Mesothelial cell of epicardium (in vitro differentiated cells): ENCODE data around the gene NR2F2. TPM values are rescaled to one million over a fixed set of nuclear protein-coding genes. Genes with fewer than 3 reads are reported as not detected.

Experiments used
- DNase-seq, 2 experiments: peaks; one replicate each; pipeline ENCODE4 v3.0.0; 2021; ENCODE audit warnings: low spot score in 2 of 2; ENCODE audit not compliant: unreplicated experiment in 2 of 2
- H3K27ac Mint-ChIP-seq: 2 replicates; pipeline ENCODE4 v1.8.0; 2021; ENCODE audit warnings: mixed read lengths
- H3K27me3 Mint-ChIP-seq: 2 replicates; pipeline ENCODE4 v1.8.0; 2021; ENCODE audit warnings: low read depth, mixed read lengths
- H3K36me3 Mint-ChIP-seq: 2 replicates; pipeline ENCODE4 v1.8.0; 2021; ENCODE audit warnings: mixed read lengths
- H3K4me1 Mint-ChIP-seq: 2 replicates; pipeline ENCODE4 v1.8.0; 2021; ENCODE audit warnings: mixed read lengths
- H3K4me3 Mint-ChIP-seq: 2 replicates; pipeline ENCODE4 v1.8.0; 2021; ENCODE audit warnings: mild to moderate bottlenecking, moderate library complexity, mixed read lengths
- H3K9me3 Mint-ChIP-seq: 2 replicates; pipeline ENCODE4 v1.8.0; 2021; ENCODE audit warnings: mixed read lengths
- total RNA-seq: library from RNA; stranded (reverse); gene quantifications from 3 replicates; pipeline ENCODE4 v1.2.1, GENCODE V29; 2021
- TF ChIP-seq, protein P1 (sequence below): fragments of 200-600 bp; sonication (generic); IDR thresholded peaks from one replicate; pipeline ENCODE4 v1.5.0; 2021; ENCODE audit warnings: antibody characterized with exemption; ENCODE audit not compliant: unreplicated experiment

Gene NR2F2
- total RNA-seq, 1 donor from 2014 or later, result 128 TPM

- DNase-seq, result no peak
- Mint-ChIP-seq H3K4me1 (peaks cover 60% of the 10 kb centered on the region), H3K9me3 (no peaks in the 10 kb centered on the region), H3K4me3 (peak overlapping the region; percentile 89), H3K27ac (peak overlapping the region; percentile 98), H3K36me3 (peaks cover 43% of the 10 kb centered on the region), H3K27me3 (no peaks in the 10 kb centered on the region)
- TF ChIP-seq, protein P1, sequence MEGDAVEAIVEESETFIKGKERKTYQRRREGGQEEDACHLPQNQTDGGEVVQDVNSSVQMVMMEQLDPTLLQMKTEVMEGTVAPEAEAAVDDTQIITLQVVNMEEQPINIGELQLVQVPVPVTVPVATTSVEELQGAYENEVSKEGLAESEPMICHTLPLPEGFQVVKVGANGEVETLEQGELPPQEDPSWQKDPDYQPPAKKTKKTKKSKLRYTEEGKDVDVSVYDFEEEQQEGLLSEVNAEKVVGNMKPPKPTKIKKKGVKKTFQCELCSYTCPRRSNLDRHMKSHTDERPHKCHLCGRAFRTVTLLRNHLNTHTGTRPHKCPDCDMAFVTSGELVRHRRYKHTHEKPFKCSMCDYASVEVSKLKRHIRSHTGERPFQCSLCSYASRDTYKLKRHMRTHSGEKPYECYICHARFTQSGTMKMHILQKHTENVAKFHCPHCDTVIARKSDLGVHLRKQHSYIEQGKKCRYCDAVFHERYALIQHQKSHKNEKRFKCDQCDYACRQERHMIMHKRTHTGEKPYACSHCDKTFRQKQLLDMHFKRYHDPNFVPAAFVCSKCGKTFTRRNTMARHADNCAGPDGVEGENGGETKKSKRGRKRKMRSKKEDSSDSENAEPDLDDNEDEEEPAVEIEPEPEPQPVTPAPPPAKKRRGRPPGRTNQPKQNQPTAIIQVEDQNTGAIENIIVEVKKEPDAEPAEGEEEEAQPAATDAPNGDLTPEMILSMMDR, result no peak
These were observed 4.4 kb downstream of the NR2F2 start for GRCh38 chr15:96334705-96335410.

GRCh38 chr15:96335411-96336024 is 5.0 kb downstream of the NR2F2 start:
- Mint-ChIP-seq H3K4me3 (peak overlapping the region; percentile 89), H3K36me3 (peaks cover 43% of the 10 kb centered on the region), H3K27ac (peak overlapping the region; percentile 98), H3K27me3 (no peaks in the 10 kb centered on the region), H3K9me3 (no peaks in the 10 kb centered on the region), H3K4me1 (peaks cover 67% of the 10 kb centered on the region)
- TF ChIP-seq, protein P1, result no peak
- DNase-seq, result no peak

- no peaks in the 10 kb centered on the region for H3K27me3 Mint-ChIP-seq
- peaks cover 71% of the 10 kb centered on the region for H3K4me1 Mint-ChIP-seq
- H3K4me3 Mint-ChIP-seq, result peak overlapping the region; percentile 89
- DNase-seq, result no peak
- H3K9me3 Mint-ChIP-seq, result no peaks in the 10 kb centered on the region
- peaks cover 43% of the 10 kb centered on the region for H3K36me3 Mint-ChIP-seq
- peak overlapping the region; percentile 98 for H3K27ac Mint-ChIP-seq
- TF ChIP-seq, protein P1, result no peak
These were observed 5.7 kb downstream of the NR2F2 start for GRCh38 chr15:96336108-96336595.

GRCh38 chr15:96336596-96337364 is 6.3 kb downstream of the NR2F2 start:
- Mint-ChIP-seq H3K27ac (peak overlapping the region; percentile 98), H3K4me1 (peaks cover 77% of the 10 kb centered on the region), H3K9me3 (no peaks in the 10 kb centered on the region), H3K27me3 (no peaks in the 10 kb centered on the region), H3K4me3 (peak overlapping the region; percentile 89), H3K36me3 (peaks cover 39% of the 10 kb centered on the region)
- no peak for DNase-seq
- TF ChIP-seq, protein P1, result no peak

DNA sequence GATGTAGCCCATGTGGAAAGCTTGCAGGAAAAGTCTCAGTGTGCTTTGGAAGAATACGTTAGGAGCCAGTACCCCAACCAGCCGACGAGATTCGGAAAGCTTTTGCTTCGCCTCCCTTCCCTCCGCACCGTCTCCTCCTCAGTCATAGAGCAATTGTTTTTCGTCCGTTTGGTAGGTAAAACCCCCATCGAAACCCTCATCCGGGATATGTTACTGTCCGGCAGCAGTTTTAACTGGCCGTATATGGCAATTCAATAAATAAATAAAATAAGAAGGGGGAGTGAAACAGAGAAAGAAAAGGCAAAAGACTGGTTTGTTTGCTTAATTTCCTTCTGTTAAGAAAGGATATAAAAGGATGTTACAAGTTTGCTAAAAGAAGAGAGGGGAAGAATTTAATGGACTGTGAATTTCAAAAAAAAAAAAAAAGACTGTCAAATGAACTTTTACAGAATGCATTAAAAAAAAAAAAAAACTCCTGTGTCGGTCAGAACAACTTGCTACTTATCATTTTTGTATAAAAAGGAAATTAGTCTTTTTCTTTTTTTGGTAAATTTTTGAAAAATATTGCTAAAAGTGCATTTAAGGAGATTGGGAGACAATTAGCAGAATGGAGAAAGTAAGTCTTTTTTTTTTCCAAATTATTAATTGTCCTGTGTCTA is 7.0 kb downstream of the NR2F2 start:
- Mint-ChIP-seq H3K4me3 (peak overlapping the region; percentile 89), H3K27me3 (no peaks in the 10 kb centered on the region), H3K27ac (peak overlapping the region; percentile 98), H3K4me1 (peaks cover 84% of the 10 kb centered on the region), H3K36me3 (peaks cover 39% of the 10 kb centered on the region), H3K9me3 (no peaks in the 10 kb centered on the region)
- TF ChIP-seq, protein P1, result no peak
- DNase-seq, result no peak
